Measurements from ENCODE around the gene ASTN1.

DNA sequence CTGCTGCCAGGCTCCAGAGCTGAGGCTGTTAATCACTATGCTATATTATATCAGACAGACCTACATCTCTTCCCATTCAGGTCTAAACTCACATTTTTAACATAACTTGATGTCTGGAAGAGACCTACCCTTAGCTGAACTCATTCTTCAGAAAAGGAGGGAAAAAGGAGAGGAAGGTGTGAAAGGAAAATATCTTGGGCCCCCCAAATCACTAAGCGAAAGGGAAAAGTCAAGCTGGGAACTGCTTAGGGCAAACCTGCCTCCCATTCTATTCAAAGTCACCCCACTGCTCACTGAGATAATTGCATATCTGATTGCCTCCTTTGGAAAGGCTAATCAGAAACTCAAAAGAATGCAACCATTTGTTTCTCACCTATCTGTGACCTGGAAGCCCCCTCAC, 222.2 kb downstream of the ASTN1 start:
- TF ChIP-seq POLR2AphosphoS5 (IDR thresholded peaks at IDR 0.05; ENCODE audit: low read depth, low read length) = no peak
- TF ChIP-seq ZFX (IDR thresholded peaks at IDR 0.05) = no peak
- TF ChIP-seq, protein P1, sequence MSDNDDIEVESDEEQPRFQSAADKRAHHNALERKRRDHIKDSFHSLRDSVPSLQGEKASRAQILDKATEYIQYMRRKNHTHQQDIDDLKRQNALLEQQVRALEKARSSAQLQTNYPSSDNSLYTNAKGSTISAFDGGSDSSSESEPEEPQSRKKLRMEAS (IDR thresholded peaks at IDR 0.05) = no peak
- TF ChIP-seq, protein P2, sequence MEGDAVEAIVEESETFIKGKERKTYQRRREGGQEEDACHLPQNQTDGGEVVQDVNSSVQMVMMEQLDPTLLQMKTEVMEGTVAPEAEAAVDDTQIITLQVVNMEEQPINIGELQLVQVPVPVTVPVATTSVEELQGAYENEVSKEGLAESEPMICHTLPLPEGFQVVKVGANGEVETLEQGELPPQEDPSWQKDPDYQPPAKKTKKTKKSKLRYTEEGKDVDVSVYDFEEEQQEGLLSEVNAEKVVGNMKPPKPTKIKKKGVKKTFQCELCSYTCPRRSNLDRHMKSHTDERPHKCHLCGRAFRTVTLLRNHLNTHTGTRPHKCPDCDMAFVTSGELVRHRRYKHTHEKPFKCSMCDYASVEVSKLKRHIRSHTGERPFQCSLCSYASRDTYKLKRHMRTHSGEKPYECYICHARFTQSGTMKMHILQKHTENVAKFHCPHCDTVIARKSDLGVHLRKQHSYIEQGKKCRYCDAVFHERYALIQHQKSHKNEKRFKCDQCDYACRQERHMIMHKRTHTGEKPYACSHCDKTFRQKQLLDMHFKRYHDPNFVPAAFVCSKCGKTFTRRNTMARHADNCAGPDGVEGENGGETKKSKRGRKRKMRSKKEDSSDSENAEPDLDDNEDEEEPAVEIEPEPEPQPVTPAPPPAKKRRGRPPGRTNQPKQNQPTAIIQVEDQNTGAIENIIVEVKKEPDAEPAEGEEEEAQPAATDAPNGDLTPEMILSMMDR (IDR thresholded peaks at IDR 0.05 in 2 of 3, conservative IDR thresholded peaks at IDR 0.05 in 1 of 3; ENCODE audit: borderline replicate concordance in 1 of 3, insufficient read depth in 1 of 3, low read depth in 2 of 3, low read length in 2 of 3) = no peak
- no peak for TF ChIP-seq JUND (IDR thresholded peaks at IDR 0.05)
- TF ChIP-seq, protein P3, sequence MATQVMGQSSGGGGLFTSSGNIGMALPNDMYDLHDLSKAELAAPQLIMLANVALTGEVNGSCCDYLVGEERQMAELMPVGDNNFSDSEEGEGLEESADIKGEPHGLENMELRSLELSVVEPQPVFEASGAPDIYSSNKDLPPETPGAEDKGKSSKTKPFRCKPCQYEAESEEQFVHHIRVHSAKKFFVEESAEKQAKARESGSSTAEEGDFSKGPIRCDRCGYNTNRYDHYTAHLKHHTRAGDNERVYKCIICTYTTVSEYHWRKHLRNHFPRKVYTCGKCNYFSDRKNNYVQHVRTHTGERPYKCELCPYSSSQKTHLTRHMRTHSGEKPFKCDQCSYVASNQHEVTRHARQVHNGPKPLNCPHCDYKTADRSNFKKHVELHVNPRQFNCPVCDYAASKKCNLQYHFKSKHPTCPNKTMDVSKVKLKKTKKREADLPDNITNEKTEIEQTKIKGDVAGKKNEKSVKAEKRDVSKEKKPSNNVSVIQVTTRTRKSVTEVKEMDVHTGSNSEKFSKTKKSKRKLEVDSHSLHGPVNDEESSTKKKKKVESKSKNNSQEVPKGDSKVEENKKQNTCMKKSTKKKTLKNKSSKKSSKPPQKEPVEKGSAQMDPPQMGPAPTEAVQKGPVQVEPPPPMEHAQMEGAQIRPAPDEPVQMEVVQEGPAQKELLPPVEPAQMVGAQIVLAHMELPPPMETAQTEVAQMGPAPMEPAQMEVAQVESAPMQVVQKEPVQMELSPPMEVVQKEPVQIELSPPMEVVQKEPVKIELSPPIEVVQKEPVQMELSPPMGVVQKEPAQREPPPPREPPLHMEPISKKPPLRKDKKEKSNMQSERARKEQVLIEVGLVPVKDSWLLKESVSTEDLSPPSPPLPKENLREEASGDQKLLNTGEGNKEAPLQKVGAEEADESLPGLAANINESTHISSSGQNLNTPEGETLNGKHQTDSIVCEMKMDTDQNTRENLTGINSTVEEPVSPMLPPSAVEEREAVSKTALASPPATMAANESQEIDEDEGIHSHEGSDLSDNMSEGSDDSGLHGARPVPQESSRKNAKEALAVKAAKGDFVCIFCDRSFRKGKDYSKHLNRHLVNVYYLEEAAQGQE (IDR thresholded peaks at IDR 0.05; ENCODE audit: low read depth) = no peak
- no peak for TF ChIP-seq POLR2A (IDR thresholded peaks at IDR 0.05; ENCODE audit: borderline replicate concordance, extremely low read depth, insufficient read depth, insufficient read length)
- no peak for TF ChIP-seq TCF7L2 (IDR thresholded peaks at IDR 0.05; ENCODE audit: borderline replicate concordance, extremely low read depth, insufficient read depth, insufficient read length)
- no peak for TF ChIP-seq FOSL1 (IDR thresholded peaks at IDR 0.05; ENCODE audit: low read depth)
- TF ChIP-seq SP1 (IDR thresholded peaks at IDR 0.05; ENCODE audit: low read depth) = no peak

All from HCT116 (cell line).